Activated CD8-positive, alpha-beta memory T cell treated with anti-CD3 and anti-CD28 coated beads for 36 hours (primary cell): ENCODE measurements around the gene SCAF8. TPM values are rescaled to one million over a fixed set of nuclear protein-coding genes. Genes with fewer than 3 reads are reported as not detected.

Source experiments
- CTCF ChIA-PET: fragments of 350-600 bp; sonication (Branson Sonifier 250); formaldehyde crosslinking; loops from one replicate; lab custom pipeline; 2021; ENCODE audit warnings: antibody characterized with exemption; lab: Charles Lee
- POLR2A ChIA-PET: fragments of 350-600 bp; sonication (Branson Sonifier 250); formaldehyde crosslinking; loops from one replicate; lab custom pipeline; 2021; ENCODE audit warnings: antibody characterized with exemption; lab: Charles Lee
- total RNA-seq, 2 experiments: library from RNA; stranded (reverse); gene quantifications; one replicate each; pipeline ENCODE4 v1.2.3, GENCODE V29; 2021

Gene SCAF8
- total RNA-seq, 2 experiments from 2014 or later: 32.3 to 33.0 TPM

- ChIA-PET CTCF (no interaction called here), POLR2A (no interaction called here)
Measured at GRCh38 chr6:154864066-154864430, 130.8 kb downstream of the SCAF8 start.

GRCh38 chr6:154865291-154865690, 132.1 kb downstream of the SCAF8 start:
- ChIA-PET CTCF (interaction anchor here (0.6 kb wide), 1 partner anchor 205 kb away, joined by 3 read pairs; no protein-coding TSS in a partner anchor), POLR2A (no interaction called here)

- ChIA-PET CTCF (interaction anchor here (1.1 to 1.2 kb wide), 2 partner anchors 12 to 14 kb away, joined by 3 read pairs; no protein-coding TSS in a partner anchor), POLR2A (no interaction called here)
Measured at GRCh38 chr6:154868143-154868594, 135.0 kb downstream of the SCAF8 start.

DNA sequence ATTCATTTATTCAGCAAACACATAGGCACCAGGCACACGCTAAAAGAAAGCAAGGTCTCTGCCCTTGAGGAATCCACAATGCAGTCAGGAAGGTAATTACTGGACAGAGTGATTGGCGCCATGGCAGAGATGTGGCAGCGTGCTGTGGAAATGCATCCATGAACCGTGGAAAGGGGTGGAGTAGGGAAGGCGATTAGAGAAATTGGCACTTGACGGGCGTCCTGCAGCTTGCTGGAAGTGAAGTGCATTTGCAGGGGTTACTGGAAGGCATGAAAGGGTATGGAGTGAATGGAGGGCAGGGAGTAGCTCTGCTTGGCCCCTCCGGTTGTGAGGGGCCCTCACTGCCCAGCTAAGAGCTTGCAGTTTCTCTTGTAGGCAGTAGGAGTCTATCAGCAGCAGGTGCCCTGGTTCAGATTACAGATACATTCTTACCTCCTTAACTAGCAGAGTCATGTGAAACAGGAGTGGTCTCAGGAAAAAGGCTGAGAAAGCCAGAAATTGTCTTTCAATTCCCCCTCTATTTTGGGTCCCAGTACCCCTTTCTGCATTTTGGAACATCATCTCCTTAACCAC, 139.4 kb downstream of the SCAF8 start:
- CTCF ChIA-PET: no interaction called here
- POLR2A ChIA-PET: interaction anchor here (0.6 kb wide), 1 partner anchor 238 kb away, joined by 4 read pairs; no protein-coding TSS in a partner anchor

- CTCF ChIA-PET: interaction anchor here (0.6 kb wide), 1 partner anchor 109 kb away, joined by 3 read pairs; no protein-coding TSS in a partner anchor
- POLR2A ChIA-PET: no interaction called here
Measured at GRCh38 chr6:154873546-154873945, 140.3 kb downstream of the SCAF8 start.

DNA sequence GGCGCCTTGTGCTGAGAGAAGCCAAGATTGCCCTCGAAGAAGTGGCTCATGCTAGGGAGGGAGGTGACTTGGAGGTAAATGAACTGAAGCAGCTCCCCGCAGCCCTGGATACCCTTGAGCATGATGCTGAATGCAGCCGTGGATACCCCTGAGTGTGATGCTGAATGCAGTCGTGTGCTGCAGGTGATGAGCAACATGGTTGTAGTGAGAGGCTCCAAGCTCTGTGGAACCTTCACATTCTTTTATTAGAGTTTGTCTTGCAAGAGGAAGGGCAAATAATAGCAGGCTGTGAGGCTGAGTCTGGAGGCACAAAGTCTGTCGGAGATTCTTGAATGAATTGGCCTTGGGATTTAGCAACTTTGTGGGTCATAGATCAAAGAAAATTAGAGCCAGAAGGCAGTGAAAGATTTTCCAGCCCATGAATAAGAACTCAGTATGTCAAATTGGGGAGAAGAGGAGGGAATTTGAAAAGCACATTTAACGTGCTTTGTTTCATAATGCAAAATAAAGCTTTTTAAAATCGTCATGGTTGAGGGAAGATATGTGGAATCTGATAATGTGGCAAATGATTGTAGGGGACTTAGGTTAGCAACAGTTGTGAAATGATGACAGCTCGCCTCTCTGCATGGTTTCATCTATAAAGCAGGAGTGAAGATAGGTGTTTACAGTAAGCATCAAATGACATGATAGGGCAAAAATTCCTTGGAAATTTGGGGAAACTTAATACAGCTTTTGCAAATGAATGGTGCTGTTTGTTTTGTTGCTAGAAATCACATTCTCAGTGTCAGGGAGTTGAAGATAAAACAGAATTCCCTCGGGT, 141.8 kb downstream of the SCAF8 start:
- CTCF ChIA-PET: no interaction called here
- POLR2A ChIA-PET: no interaction called here

GRCh38 chr6:154876486-154877280, 143.5 kb downstream of the SCAF8 start:
- POLR2A ChIA-PET: no interaction called here

GRCh38 chr6:154878871-154879491, 145.8 kb downstream of the SCAF8 start:
- POLR2A ChIA-PET: no interaction called here
- CTCF ChIA-PET: no interaction called here

More at GRCh38 chr6:154876486-154877280, 143.5 kb downstream of the SCAF8 start:
- CTCF ChIA-PET: interaction anchor here (0.6 kb wide), 1 partner anchor 182 kb away, joined by 5 read pairs; no protein-coding TSS in a partner anchor

- CTCF ChIA-PET: no interaction called here
Measured at GRCh38 chr6:154882107-154882506, 148.9 kb downstream of the SCAF8 start.

More at GRCh38 chr6:154882107-154882506, 148.9 kb downstream of the SCAF8 start:
- POLR2A ChIA-PET: no interaction called here

Other genes starting within 250 kb of the SCAF8 start
- under 1 TPM; 0.65 to 0.94 TPM for gene CNKSR3, start 222.7 kb upstream of the SCAF8 start, total RNA-seq